HG03103 (cell line): ENCODE measurements around the gene ORC6.

Source experiments
- ATAC-seq: cut with Tn5 transposase; IDR thresholded peaks from one replicate; pipeline ENCODE4 v1.9.1; 2021; ENCODE audit warnings: low read depth; ENCODE audit not compliant: unreplicated experiment

ORC6 gene

GRCh38 chr16:46730801-46731690, 41.6 kb downstream of the ORC6 start:
- no peak for ATAC-seq

DNA sequence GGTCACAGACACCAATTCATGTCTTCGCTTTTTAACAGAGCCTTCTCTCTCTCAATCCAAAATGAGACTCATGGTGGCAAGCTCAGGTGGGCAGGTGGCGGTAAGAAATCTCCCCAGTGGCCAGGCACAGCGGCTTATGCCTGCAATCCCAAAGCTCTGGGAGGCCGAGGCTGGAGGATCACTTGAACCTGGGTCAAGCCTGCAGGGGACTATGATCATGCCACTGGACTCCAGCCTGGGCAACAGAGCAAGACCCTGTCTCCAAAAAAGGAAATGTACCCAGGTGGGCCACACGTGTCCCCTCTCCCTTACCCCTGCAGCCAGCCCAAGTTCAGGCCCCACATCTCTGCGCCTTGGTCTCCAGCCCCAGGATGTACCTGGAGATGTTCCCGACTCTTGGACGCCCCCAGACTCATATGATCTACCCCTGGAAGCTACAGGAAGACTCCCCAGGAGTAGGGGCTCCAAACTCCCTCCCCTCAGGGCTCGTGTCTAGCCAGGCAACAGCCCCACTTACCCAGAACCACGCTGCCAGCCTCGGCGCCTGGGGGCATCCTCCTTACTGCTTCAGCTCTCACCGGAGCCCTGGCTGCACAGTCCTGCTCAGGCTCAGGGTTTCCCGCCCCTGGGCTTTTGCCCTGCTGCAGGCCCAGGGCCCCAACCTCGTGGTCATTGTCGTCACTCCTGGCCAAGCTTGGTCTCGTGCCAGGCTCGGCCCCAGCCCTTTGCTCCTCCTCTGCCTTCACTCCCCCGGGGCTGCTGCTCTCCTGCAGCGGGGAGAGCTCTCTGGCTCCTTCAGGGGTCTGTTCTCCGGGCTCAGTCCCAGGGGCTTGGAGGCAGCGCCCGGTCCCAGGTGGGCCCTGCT, 42.5 kb downstream of the ORC6 start:
- ATAC-seq: no peak

- ATAC-seq: no peak
Measured at GRCh38 chr16:46732561-46732960, 43.1 kb downstream of the ORC6 start.

DNA sequence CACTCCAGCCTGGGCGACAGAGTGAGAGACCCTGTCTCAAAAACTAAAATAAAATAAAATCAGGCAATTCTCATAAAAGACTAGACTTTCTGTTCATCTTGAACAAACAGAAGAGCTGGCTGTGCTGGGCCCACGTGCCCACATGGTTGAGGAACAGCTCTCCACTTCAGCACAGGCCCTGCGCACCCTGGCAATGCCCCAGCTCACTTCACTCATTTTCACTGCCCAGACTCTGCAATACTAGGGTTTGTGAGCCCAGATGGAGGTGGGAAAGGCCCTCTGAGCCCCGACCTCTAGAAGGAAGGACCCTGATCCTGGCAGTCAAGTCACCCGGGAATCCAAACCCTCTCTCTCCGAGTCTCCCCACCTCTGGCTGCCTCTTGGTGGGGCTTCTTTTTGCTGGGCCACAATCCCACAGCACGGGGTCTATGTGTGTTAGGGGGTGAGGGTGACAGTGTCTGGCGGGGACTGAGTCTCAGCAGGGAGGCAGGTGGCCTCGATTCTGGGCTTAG, 43.9 kb downstream of the ORC6 start:
- ATAC-seq: no peak

DNA sequence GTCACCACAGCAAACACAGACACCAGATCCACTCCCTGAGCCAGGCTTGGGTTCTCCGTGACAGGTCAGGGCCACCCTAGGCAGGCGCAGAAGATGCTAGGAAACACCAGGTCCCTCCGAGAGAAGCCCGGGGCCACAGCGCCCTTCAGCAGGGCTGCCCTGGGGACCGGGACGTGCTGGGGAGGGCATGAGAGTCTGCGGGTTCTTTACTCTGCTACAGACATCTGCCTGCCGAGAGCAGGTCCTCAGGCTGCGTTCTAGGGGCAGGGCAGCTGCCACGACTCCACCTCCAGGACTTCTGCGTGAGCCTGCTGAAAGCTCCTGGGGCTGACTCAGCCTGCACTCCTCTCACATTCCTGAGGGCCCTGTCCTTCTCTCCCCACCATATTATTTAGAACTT, 47.2 kb downstream of the ORC6 start:
- ATAC-seq: no peak

- ATAC-seq: no peak
Measured at GRCh38 chr16:46737621-46738214, 48.3 kb downstream of the ORC6 start.

DNA sequence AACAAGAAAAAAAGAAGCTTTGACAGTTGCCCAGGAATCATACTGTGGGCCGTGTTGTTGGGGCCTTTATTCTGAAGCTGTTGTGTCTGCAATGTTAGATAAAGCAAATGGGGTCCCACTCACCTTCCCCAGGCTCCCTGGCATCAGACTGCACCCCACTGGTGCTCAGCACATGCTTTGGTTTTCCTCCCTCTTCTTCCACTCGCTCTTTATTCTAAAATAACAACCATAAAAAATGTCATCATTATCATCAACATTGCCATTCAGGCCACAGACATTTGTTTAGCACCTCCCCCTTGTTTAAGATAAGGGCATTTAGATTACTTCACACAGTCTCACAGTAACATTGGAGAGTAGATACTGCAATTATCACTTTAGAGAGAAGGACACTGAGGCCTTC, 50.5 kb downstream of the ORC6 start:
- no peak for ATAC-seq

- peak; percentile 75 for ATAC-seq
Measured at GRCh38 chr16:46743232-46743719, 53.8 kb downstream of the ORC6 start.

- no peak for ATAC-seq
Measured at GRCh38 chr16:46745617-46746016, 56.2 kb downstream of the ORC6 start.

DNA sequence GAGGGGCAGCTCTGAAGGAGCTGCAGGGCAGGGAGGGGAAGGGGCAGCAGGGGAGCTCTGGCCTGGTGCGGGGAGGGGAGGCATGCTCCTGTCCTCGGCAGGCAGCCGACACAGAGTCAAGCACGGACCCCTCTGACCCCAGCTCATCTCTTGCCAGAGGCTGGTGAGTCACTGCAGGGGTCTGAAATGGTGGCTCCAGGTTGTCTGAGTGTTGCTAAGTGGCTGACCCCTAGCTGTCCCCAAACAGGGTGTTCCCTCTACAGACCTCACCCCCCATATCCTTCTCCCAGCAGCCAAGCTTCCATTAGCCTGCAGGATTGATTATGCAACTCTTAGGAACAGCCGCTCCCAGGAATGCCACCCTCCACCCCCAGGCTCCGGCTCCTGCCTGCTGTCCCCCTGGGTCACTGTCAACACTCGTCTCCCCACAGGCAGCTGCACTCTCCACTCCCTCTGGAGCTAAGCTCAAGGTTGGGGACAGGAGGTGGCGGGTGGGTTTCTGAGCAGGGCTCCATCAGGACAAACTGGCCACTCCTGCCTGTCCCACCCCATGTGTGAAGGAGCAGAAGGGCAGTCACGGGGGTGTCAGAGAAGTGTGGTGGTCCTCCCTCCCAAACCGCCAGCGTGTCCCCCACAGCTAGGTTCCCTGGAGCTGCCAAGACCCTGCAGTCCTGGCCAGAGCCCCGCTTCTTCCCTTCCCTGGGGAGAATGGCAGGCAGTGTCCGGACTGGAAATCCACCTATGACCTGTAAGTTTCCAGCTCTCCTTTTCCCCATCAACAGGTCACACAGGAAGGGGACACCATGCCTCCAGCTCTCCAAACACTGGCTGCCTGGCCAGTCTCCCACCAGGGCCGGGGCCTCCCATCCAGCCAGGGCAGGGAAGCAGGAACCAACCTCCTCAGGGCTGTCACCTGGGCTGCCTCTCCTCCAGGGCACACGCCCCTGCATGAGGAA, 57.6 kb downstream of the ORC6 start:
- no peak for ATAC-seq
